Activated gamma-delta T cell treated with anti-CD3 and anti-CD28 coated beads, Interleukin-2, amount 50 U/mL, for 16 hours (primary cell): Measurements from ENCODE around the gene PPP6R3.
"Not testable (repeated sequence)": the region's sequence is repeated elsewhere in the genome, so short reads cannot be mapped to it uniquely, and the experiment has no call there.

Experiments
- DNase-seq: peaks from one replicate; pipeline ENCODE4 v3.0.0-alpha.2; 2020; ENCODE audit warnings: low read depth

Gene PPP6R3

GRCh38 chr11:68436162-68436888 is 24.2 kb upstream of the PPP6R3 start:
- no peak for DNase-seq

- DNase-seq = no peak
Observed at GRCh38 chr11:68436985-68437926, 23.3 kb upstream of the PPP6R3 start.

GRCh38 chr11:68437927-68438657 is 22.5 kb upstream of the PPP6R3 start:
- DNase-seq = no peak

- DNase-seq = no peak
Observed at GRCh38 chr11:68438658-68439259, 21.8 kb upstream of the PPP6R3 start.

GRCh38 chr11:68439355-68440065 is 21.0 kb upstream of the PPP6R3 start:
- no peak for DNase-seq

GRCh38 chr11:68440224-68440623 is 20.3 kb upstream of the PPP6R3 start:
- no peak for DNase-seq

- no peak for DNase-seq
Observed at GRCh38 chr11:68441466-68442230, 18.9 kb upstream of the PPP6R3 start.

GRCh38 chr11:68442433-68442832 is 18.1 kb upstream of the PPP6R3 start:
- DNase-seq = no peak

- no peak for DNase-seq
Observed at GRCh38 chr11:68444566-68444965, 16.0 kb upstream of the PPP6R3 start.

- DNase-seq = no peak
Observed at GRCh38 chr11:68445531-68446035, 15.0 kb upstream of the PPP6R3 start.

- DNase-seq = no peak
Observed at GRCh38 chr11:68446046-68446725, 14.4 kb upstream of the PPP6R3 start.

- peak; percentile 57 for DNase-seq
Observed at GRCh38 chr11:68447015-68447801, 13.3 kb upstream of the PPP6R3 start.

- not testable (repeated sequence) for DNase-seq
Observed at GRCh38 chr11:68447914-68448313, 12.6 kb upstream of the PPP6R3 start.

- DNase-seq = no peak
Observed at GRCh38 chr11:68448604-68449011, 11.9 kb upstream of the PPP6R3 start.

GRCh38 chr11:68449951-68450350 is 10.6 kb upstream of the PPP6R3 start:
- DNase-seq = no peak

GRCh38 chr11:68450711-68451110 is 9.8 kb upstream of the PPP6R3 start:
- DNase-seq = no peak

- DNase-seq = no peak
Observed at GRCh38 chr11:68454767-68455166, 5.8 kb upstream of the PPP6R3 start.

GRCh38 chr11:68455485-68455884 is 5.1 kb upstream of the PPP6R3 start:
- no peak for DNase-seq
